Caco-2 (cell line): ENCODE data around the gene POLR1G. TPM values are rescaled to one million over a fixed set of nuclear protein-coding genes. Genes with fewer than 3 reads are reported as not detected.
A peak's percentile ranks its signal among the peaks of the same experiment; 100 is the strongest.

Source experiments
- BruUV-seq: library from RNA; stranded (reverse); fragments of 400-500 nt; replicated peaks from 2 replicates; lab custom pipeline; 2021; lab: Mats Ljungman, UMichigan
- CTCF ChIA-PET: fragments of 300-600 bp; sonication (Branson Sonifier 250); formaldehyde crosslinking; loops from one replicate; lab custom pipeline; 2022; ENCODE audit warnings: antibody characterized with exemption; lab: Charles Lee
- POLR2A ChIA-PET: fragments of 300-600 bp; sonication (Branson Sonifier 250); formaldehyde crosslinking; loops from one replicate; lab custom pipeline; 2022; ENCODE audit warnings: antibody characterized with exemption; lab: Charles Lee
- DNase-seq, 2 experiments: peaks; one replicate each; pipeline versions ENCODE4 v3.0.0 to v3.0.0-alpha.2; 2020 to 2022
- H3K27me3 ChIP-seq: replicated peaks from 2 replicates; pipeline ENCODE4 v1.6.0; 2011; ENCODE audit warnings: low read length; ENCODE audit not compliant: control insufficient read depth, insufficient read depth
- H3K36me3 ChIP-seq: 2 replicates; pipeline ENCODE4 v1.5.1; 2011; ENCODE audit warnings: low read length; ENCODE audit not compliant: control insufficient read depth, insufficient read depth
- H3K4me1 ChIP-seq: fragments of 250-450 bp; sonication (Bioruptor Pico); 2 replicates; pipeline ENCODE4 v1.5.1; 2020; ENCODE audit warnings: mild to moderate bottlenecking
- H3K4me3 ChIP-seq: 2 replicates; pipeline ENCODE4 v1.5.1; 2011; ENCODE audit warnings: low read depth, mild to moderate bottlenecking, control low read depth, low read length
- H3K9me3 ChIP-seq: fragments of 250-450 bp; sonication (Bioruptor Pico); 2 replicates; pipeline ENCODE4 v1.5.1; 2020; ENCODE audit warnings: mild to moderate bottlenecking, moderate library complexity
- H3K27ac Mint-ChIP-seq: one replicate; pipeline ENCODE4 v1.8.0; 2022; ENCODE audit warnings: mixed read lengths; ENCODE audit not compliant: unreplicated experiment
- H3K27me3 Mint-ChIP-seq: one replicate; pipeline ENCODE4 v1.8.0; 2022; ENCODE audit warnings: mixed read lengths; ENCODE audit not compliant: insufficient read depth, unreplicated experiment
- H3K36me3 Mint-ChIP-seq: one replicate; pipeline ENCODE4 v1.8.0; 2022; ENCODE audit warnings: mild to moderate bottlenecking, mixed read lengths; ENCODE audit not compliant: insufficient read depth, unreplicated experiment
- H3K4me1 Mint-ChIP-seq: one replicate; pipeline ENCODE4 v1.8.0; 2022; ENCODE audit warnings: low read depth, mixed read lengths; ENCODE audit not compliant: unreplicated experiment
- H3K4me3 Mint-ChIP-seq: one replicate; pipeline ENCODE4 v1.8.0; 2022; ENCODE audit warnings: mild to moderate bottlenecking, moderate library complexity, mixed read lengths; ENCODE audit not compliant: unreplicated experiment
- H3K9me3 Mint-ChIP-seq: one replicate; pipeline ENCODE4 v1.8.0; 2022; ENCODE audit warnings: mixed read lengths; ENCODE audit not compliant: unreplicated experiment
- CTCF ChIP-seq, 2 experiments: fragments of 200-600 bp in 1 of 2; IDR thresholded peaks; 1 replicate in 1 of 2; 2 replicates in 1 of 2; pipeline versions ENCODE4 v1.5.1 to v1.8.0; 2011 to 2022; ENCODE audit warnings: antibody characterized with exemption in 1 of 2, control low read depth in 1 of 2, inconsistent platforms in 1 of 2, low read depth in 1 of 2, low read length in 1 of 2, mild to moderate bottlenecking in 1 of 2, moderate library complexity in 1 of 2; ENCODE audit not compliant: insufficient read depth in 1 of 2, severe bottlenecking in 1 of 2, unreplicated experiment in 1 of 2
- intact Hi-C: fragments of 100-400 bp; cut with micrococcal nuclease; formaldehyde crosslinking; loops from one replicate; pipeline ENCODE4 v1.10.0; 2022; ENCODE audit not compliant: unreplicated experiment
- total RNA-seq: library from RNA; stranded (reverse); gene quantifications from 2 replicates; pipeline ENCODE4 v1.2.3, GENCODE V29; 2022

Gene POLR1G
- total RNA-seq, 1 experiment from 2014 or later: 27.7 TPM

GRCh38 chr19:45442778-45443461, 36.5 kb downstream of the POLR1G start:
- peaks cover 25% of the 10 kb centered on the region for H3K4me1 ChIP-seq
- CTCF ChIA-PET: no interaction called here

GRCh38 chr19:45443462-45444317, 37.2 kb downstream of the POLR1G start:
- Mint-ChIP-seq H3K4me1 (peaks cover 40% of the 10 kb centered on the region), H3K27ac (peak overlapping the region; percentile 99)

More at GRCh38 chr19:45442778-45443461, 36.5 kb downstream of the POLR1G start:
- peak; percentile 34 to 55 for DNase-seq
- Mint-ChIP-seq H3K4me1 (peaks cover 35% of the 10 kb centered on the region), H3K4me3 (peak overlapping the region; percentile 96), H3K9me3 (no peaks in the 10 kb centered on the region), H3K27ac (peak overlapping the region; percentile 99), H3K36me3 (peaks cover 21% of the 10 kb centered on the region), H3K27me3 (no peaks in the 10 kb centered on the region)
- TF ChIP-seq CTCF (IDR thresholded peaks at IDR 0.05; ENCODE audit: insufficient read depth in 1 of 2, low read depth in 1 of 2, low read length in 1 of 2, severe bottlenecking in 1 of 2, unreplicated experiment in 1 of 2): no peak
- Histone ChIP-seq H3K36me3 (no peaks in the 10 kb centered on the region), H3K4me3 (peak overlapping the region; percentile 13), H3K27me3 (no peaks in the 10 kb centered on the region), H3K9me3 (no peaks in the 10 kb centered on the region)
- BruUV-seq: no TSS peak
- intact Hi-C loops: loop anchor here (1.0 kb wide), 1 partner anchor 26 kb away; no protein-coding TSS in a partner anchor
- POLR2A ChIA-PET: no interaction called here

More at GRCh38 chr19:45443462-45444317, 37.2 kb downstream of the POLR1G start:
- TF ChIP-seq CTCF (IDR thresholded peaks at IDR 0.05; ENCODE audit: insufficient read depth in 1 of 2, low read depth in 1 of 2, low read length in 1 of 2, severe bottlenecking in 1 of 2, unreplicated experiment in 1 of 2): no peak
- Histone ChIP-seq H3K4me3 (peak overlapping the region; percentile 39), H3K36me3 (no peaks in the 10 kb centered on the region), H3K9me3 (no peaks in the 10 kb centered on the region), H3K4me1 (peaks cover 25% of the 10 kb centered on the region), H3K27me3 (no peaks in the 10 kb centered on the region)
- DNase-seq: peak; percentile 98 to 99
- CTCF ChIA-PET: no interaction called here
- Mint-ChIP-seq H3K9me3 (no peaks in the 10 kb centered on the region), H3K4me3 (peak overlapping the region; percentile 96), H3K27me3 (no peaks in the 10 kb centered on the region), H3K36me3 (peaks cover 21% of the 10 kb centered on the region)
- intact Hi-C loops: loop anchor here (1.0 kb wide), 1 partner anchor 26 kb away; no protein-coding TSS in a partner anchor
- no TSS peak for BruUV-seq
- POLR2A ChIA-PET: no interaction called here
